Loucy (cell line): ENCODE results near the gene CASP9.
"Not testable (repeated sequence)": the region's sequence is repeated elsewhere in the genome, so short reads cannot be mapped to it uniquely, and the experiment has no call there.

Source experiments
- H2AFZ ChIP-seq: fragments of 200-600 bp; sonication (generic); 2 replicates; pipeline ENCODE4 v1.6.0; 2016; ENCODE audit warnings: antibody characterized with exemption, mild to moderate bottlenecking, low read length, moderate library complexity
- H3F3A ChIP-seq: fragments of 200-600 bp; 2 replicates; pipeline ENCODE4 v1.6.0; 2016; ENCODE audit warnings: antibody characterized with exemption, low read depth, mild to moderate bottlenecking
- H3K27me3 ChIP-seq: fragments of 200-600 bp; sonication (generic); 2 replicates; pipeline ENCODE4 v1.6.1; 2014; ENCODE audit warnings: low read length, mild to moderate bottlenecking; ENCODE audit not compliant: insufficient read depth, poor library complexity, severe bottlenecking
- H3K36me3 ChIP-seq: fragments of 200-600 bp; sonication (generic); 2 replicates; pipeline ENCODE4 v1.6.1; 2016; ENCODE audit warnings: low read length; ENCODE audit not compliant: insufficient read depth
- H3K4me1 ChIP-seq: fragments of 200-600 bp; sonication (generic); 2 replicates; pipeline ENCODE4 v1.5.1; 2014; ENCODE audit warnings: low read length, mild to moderate bottlenecking; ENCODE audit not compliant: insufficient read depth, poor library complexity, severe bottlenecking
- H3K4me2 ChIP-seq: fragments of 200-600 bp; sonication (generic); 2 replicates; pipeline ENCODE4 v1.6.0; 2014; ENCODE audit warnings: antibody characterized with exemption, low read length, low read depth, mild to moderate bottlenecking; ENCODE audit not compliant: poor library complexity, severe bottlenecking
- H3K4me3 ChIP-seq: fragments of 200-600 bp; sonication (generic); 2 replicates; pipeline ENCODE4 v1.5.1; 2014; ENCODE audit warnings: low read length, mild to moderate bottlenecking, mixed read lengths; ENCODE audit not compliant: poor library complexity, severe bottlenecking
- H3K79me2 ChIP-seq: fragments of 200-600 bp; sonication (generic); 2 replicates; pipeline ENCODE4 v1.6.1; 2014; ENCODE audit warnings: low read length; ENCODE audit not compliant: insufficient read depth
- H3K9ac ChIP-seq: fragments of 200-600 bp; sonication (generic); 2 replicates; pipeline ENCODE4 v1.6.0; 2014; ENCODE audit warnings: mild to moderate bottlenecking, low read depth, low read length, moderate library complexity; ENCODE audit not compliant: poor library complexity, severe bottlenecking
- H3K9me2 ChIP-seq: fragments of 200-600 bp; sonication (generic); replicated peaks from 2 replicates; pipeline ENCODE4 v1.6.1; 2016; ENCODE audit warnings: low read depth, low read length, mixed read lengths
- H3K9me3 ChIP-seq: fragments of 200-600 bp; sonication (generic); 2 replicates; pipeline ENCODE4 v1.6.1; 2014; ENCODE audit warnings: mild to moderate bottlenecking, antibody characterized with exemption, low read length, low read depth; ENCODE audit not compliant: insufficient read depth
- H4K20me1 ChIP-seq: fragments of 200-600 bp; sonication (generic); 2 replicates; pipeline ENCODE4 v1.6.0; 2014; ENCODE audit warnings: antibody characterized with exemption, low read length, mild to moderate bottlenecking; ENCODE audit not compliant: insufficient read depth, poor library complexity, severe bottlenecking
- EZH2phosphoT487 ChIP-seq: fragments of 200-600 bp; IDR thresholded peaks from 2 replicates; pipeline ENCODE4 v1.6.1; 2018; ENCODE audit warnings: antibody characterized with exemption, mild to moderate bottlenecking, moderate library complexity, borderline replicate concordance
- TF ChIP-seq, protein P1 (sequence below): fragments of 200-600 bp; sonication (generic); conservative IDR thresholded peaks from 2 replicates; pipeline ENCODE4 v1.5.1; 2014; ENCODE audit warnings: mild to moderate bottlenecking, antibody characterized with exemption, low read length

The CASP9 gene

GRCh38 chr1:15489052-15489736, 34.8 kb downstream of the CASP9 start:
- no peaks in the 10 kb centered on the region; the same call in 1 of the 2 replicates for H3K36me3 ChIP-seq
- no peaks in the 10 kb centered on the region for H3K27me3 ChIP-seq
- H3K9ac ChIP-seq = no peak overlapping the region
- no peak overlapping the region for H3K4me2 ChIP-seq
- no peaks in the 10 kb centered on the region for H4K20me1 ChIP-seq
- no peaks in the 10 kb centered on the region for H3K79me2 ChIP-seq
- H3K9me2 ChIP-seq = no peaks in the 10 kb centered on the region
- H3K4me1 ChIP-seq = peaks cover 24% of the 10 kb centered on the region
- no peak overlapping the region for H2AFZ ChIP-seq
- H3K9me3 ChIP-seq = no peaks in the 10 kb centered on the region
- TF ChIP-seq, protein P1, sequence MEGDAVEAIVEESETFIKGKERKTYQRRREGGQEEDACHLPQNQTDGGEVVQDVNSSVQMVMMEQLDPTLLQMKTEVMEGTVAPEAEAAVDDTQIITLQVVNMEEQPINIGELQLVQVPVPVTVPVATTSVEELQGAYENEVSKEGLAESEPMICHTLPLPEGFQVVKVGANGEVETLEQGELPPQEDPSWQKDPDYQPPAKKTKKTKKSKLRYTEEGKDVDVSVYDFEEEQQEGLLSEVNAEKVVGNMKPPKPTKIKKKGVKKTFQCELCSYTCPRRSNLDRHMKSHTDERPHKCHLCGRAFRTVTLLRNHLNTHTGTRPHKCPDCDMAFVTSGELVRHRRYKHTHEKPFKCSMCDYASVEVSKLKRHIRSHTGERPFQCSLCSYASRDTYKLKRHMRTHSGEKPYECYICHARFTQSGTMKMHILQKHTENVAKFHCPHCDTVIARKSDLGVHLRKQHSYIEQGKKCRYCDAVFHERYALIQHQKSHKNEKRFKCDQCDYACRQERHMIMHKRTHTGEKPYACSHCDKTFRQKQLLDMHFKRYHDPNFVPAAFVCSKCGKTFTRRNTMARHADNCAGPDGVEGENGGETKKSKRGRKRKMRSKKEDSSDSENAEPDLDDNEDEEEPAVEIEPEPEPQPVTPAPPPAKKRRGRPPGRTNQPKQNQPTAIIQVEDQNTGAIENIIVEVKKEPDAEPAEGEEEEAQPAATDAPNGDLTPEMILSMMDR = no peak
- no peak for TF ChIP-seq EZH2phosphoT487
- H3K4me3 ChIP-seq = no peak overlapping the region
- H3F3A ChIP-seq = 0 out of 2 replicates have a peak, but pooled peaks cover 2% of the 10 kb centered on the region

- no peaks in the 10 kb centered on the region for H4K20me1 ChIP-seq
- H3K9ac ChIP-seq = no peak overlapping the region
- H3K4me3 ChIP-seq = no peak overlapping the region
- H2AFZ ChIP-seq = no peak overlapping the region
- peaks cover 24% of the 10 kb centered on the region for H3K4me1 ChIP-seq
- no peaks in the 10 kb centered on the region; the same call in 1 of the 2 replicates for H3K36me3 ChIP-seq
- TF ChIP-seq, protein P1 = no peak
- TF ChIP-seq EZH2phosphoT487 = no peak
- H3K4me2 ChIP-seq = no peak overlapping the region
- H3K9me2 ChIP-seq = no peaks in the 10 kb centered on the region
- 0 out of 2 replicates have a peak, but pooled peaks cover 2% of the 10 kb centered on the region for H3F3A ChIP-seq
- no peaks in the 10 kb centered on the region for H3K9me3 ChIP-seq
- no peaks in the 10 kb centered on the region for H3K79me2 ChIP-seq
- no peaks in the 10 kb centered on the region for H3K27me3 ChIP-seq
Observed at GRCh38 chr1:15488371-15488770, 35.6 kb downstream of the CASP9 start.

DNA sequence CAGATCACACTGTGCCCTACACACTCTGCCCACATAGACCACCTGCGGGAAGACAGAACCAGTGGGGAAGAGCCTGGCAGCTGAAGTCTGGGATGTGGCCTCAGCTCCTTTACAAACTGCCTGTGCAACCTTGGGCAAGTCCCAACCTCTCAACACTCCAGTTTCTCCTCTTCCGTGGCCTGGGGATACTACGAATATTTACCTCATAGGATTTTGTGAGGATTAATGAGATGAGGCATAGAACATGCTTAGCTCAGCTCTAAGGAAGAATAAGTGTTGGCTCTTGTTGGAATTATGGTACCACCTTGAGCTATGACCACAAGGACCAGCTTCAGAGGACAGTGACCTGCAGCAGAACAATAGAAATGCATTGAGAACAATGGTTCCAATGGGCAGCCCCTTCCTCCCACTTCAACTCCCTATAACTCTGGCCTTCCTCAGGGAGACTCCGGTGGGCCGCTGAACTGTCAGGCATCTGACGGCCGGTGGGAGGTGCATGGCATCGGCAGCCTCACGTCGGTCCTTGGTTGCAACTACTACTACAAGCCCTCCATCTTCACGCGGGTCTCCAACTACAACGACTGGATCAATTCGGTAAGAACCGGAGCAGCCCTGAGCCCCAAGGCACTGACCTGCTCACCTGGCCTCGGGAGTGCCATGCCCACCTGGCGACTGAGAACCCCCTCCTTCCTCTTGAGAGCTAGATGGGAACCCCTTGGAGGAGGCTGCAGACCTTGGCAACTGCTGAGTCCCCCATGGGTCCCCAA, 37.0 kb downstream of the CASP9 start:
- not testable (repeated sequence) for H3K9me3 ChIP-seq, H3K27me3 ChIP-seq, H3K9ac ChIP-seq, H3K4me3 ChIP-seq, H3K9me2 ChIP-seq, H3K36me3 ChIP-seq, H3F3A ChIP-seq, H3K79me2 ChIP-seq, H4K20me1 ChIP-seq, H2AFZ ChIP-seq, H3K4me2 ChIP-seq
- H3K4me1 ChIP-seq = peaks cover 15% of the 10 kb centered on the region
